Activated naive CD4-positive, alpha-beta T cell treated with anti-CD3 and anti-CD28 coated beads for 36 hours (primary cell): Measurements from ENCODE around the gene CAMSAP1. TPM values are rescaled to one million over a fixed set of nuclear protein-coding genes. Genes with fewer than 3 reads are reported as not detected.

ENCODE experiments used
- CTCF ChIA-PET: fragments of 350-600 bp; sonication (Branson Sonifier 250); formaldehyde crosslinking; loops from one replicate; lab custom pipeline; 2021; ENCODE audit warnings: antibody characterized with exemption; lab: Charles Lee
- DNase-seq: peaks from one replicate; pipeline ENCODE4 v3.0.0-alpha.2; 2020
- H3K27ac Mint-ChIP-seq: one replicate; pipeline ENCODE4 v1.8.0; 2021; ENCODE audit warnings: mild to moderate bottlenecking, mixed read lengths
- H3K27me3 Mint-ChIP-seq: one replicate; pipeline ENCODE4 v1.8.0; 2021; ENCODE audit warnings: low read depth, mixed read lengths
- H3K36me3 Mint-ChIP-seq: one replicate; pipeline ENCODE4 v1.8.0; 2021; ENCODE audit warnings: low read depth, mixed read lengths
- H3K4me1 Mint-ChIP-seq: one replicate; pipeline ENCODE4 v1.8.0; 2021; ENCODE audit warnings: low read depth, mixed read lengths
- H3K4me3 Mint-ChIP-seq: one replicate; pipeline ENCODE4 v1.8.0; 2021; ENCODE audit warnings: mild to moderate bottlenecking, moderate library complexity, mixed read lengths
- H3K9me3 Mint-ChIP-seq: one replicate; pipeline ENCODE4 v1.8.0; 2021; ENCODE audit warnings: mixed read lengths
- intact Hi-C: fragments of 100-400 bp; cut with micrococcal nuclease; formaldehyde crosslinking; loops from one replicate; pipeline ENCODE4 v1.15.1; 2023
- total RNA-seq, 2 experiments: library from RNA; stranded (reverse); gene quantifications; one replicate each; pipeline ENCODE4 v1.2.3, GENCODE V29; 2021

Gene CAMSAP1
- total RNA-seq, 2 experiments from 2014 or later = 32.6 to 35.2 TPM

DNA sequence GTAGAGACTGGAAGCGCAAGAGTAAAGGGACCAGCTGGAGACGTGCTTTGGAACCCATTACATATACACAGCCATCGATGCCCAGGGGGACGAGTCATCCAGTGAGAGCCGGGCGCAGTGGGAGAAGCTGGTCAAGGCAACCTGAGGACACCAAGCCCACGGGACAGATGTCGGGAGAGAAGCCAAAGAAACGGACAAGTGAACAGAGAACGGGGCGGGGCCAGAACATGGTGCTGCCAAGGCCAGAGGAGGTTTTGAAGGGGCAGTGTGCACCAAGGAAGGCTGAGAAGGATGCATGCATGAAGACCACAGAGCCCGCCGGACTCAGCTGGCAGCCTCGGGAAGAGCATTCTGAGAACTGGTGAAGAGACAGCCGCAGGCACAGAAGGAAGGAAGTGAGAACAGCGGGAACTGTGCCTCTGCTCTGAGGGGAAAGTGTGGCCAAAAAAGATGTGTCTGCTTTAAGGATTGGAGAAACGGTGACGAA is 20.3 kb downstream of the CAMSAP1 start:
- H3K27me3 Mint-ChIP-seq = no peaks in the 10 kb centered on the region
- H3K27ac Mint-ChIP-seq = peak overlapping the region; percentile 54
- intact Hi-C loops = loop anchor here (1.0 kb wide), 2 partner anchors 18 to 38 kb away; no protein-coding TSS in a partner anchor
- peaks cover 4% of the 10 kb centered on the region for H3K36me3 Mint-ChIP-seq
- no peaks in the 10 kb centered on the region for H3K9me3 Mint-ChIP-seq
- H3K4me3 Mint-ChIP-seq = peak overlapping the region; percentile 61
- DNase-seq = peak; percentile 15
- CTCF ChIA-PET = no interaction called here
- peaks cover 59% of the 10 kb centered on the region for H3K4me1 Mint-ChIP-seq

DNA sequence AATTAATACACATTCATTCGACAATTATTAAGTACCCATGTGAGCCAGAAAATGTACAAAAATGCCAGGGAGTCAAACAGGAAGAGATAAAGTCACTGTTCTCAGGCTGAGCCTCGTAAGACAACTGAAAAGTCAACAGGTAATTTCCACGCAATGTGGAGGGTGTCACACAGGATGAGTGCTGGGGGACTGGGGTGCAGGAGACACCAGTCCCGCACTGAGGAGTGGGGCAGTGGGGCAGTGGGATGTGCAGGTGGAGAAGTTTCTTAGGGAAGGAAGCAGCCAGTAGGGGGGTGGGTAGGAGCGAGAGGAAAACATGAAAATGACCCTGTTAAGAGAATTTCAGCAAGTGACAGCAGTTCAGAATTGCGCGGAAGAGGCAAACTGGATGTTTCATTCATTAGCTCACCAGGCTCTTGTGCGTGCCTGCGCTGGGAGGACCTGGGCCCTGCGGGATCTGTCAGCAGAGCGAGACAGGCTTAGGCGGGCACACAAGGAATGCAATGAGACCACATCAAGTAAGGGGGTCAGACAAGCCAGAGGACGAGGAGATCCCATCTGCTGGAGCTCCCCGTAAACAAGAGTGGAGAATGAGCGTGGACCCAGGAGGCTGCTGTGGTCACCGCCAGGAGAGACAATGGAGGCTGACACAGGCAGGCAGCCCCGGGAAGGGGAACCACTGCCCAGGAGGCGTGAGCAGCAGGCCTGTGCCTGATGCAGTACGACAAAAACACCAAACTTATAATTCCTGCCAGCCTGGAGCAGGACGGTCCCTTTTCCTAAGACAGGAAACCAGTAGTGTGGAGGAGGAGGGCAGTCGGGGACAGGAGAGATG is 21.0 kb downstream of the CAMSAP1 start:
- CTCF ChIA-PET = no interaction called here
- Mint-ChIP-seq H3K4me1 (peaks cover 54% of the 10 kb centered on the region), H3K4me3 (peak overlapping the region; percentile 13), H3K27ac (no peak overlapping the region), H3K36me3 (peaks cover 2% of the 10 kb centered on the region), H3K27me3 (no peaks in the 10 kb centered on the region), H3K9me3 (no peaks in the 10 kb centered on the region)
- no peak for DNase-seq
- intact Hi-C loops = no loop called here

DNA sequence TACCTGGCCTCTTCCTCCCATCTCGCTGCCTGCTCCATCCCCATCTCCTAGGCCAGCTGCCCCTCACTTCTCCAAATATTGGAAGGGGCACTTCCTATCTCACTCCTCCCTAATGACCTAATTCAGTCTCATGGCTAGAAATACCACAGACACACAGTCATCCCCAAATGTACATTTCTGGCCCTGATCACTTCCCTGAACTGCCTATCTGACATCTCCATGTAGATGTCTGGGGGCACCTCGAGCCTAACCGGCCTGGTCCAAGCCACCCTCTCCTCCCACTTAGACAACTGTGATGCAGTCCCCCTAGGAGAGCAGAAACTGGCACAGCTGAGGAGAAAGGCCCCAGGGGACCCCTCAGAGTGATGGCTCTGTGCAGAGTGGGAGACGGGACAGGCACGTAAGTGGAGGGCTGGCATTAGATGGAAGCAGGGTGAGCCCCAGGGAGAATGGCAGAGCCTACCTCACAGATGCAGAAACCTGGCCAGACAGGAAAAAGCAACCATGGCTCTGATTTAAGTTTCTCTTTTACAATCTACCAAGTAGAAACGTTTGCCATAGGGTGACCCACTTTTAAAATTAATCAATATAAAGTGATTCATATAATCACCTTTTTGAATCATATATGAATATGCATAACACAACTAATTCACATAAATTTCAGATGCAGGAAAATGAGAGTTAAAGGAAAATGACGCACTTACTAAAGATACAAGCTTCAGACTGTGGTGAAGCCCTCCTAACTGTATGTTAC is 22.1 kb downstream of the CAMSAP1 start:
- CTCF ChIA-PET = no interaction called here
- DNase-seq = no peak
- H3K27me3 Mint-ChIP-seq = no peaks in the 10 kb centered on the region
- H3K9me3 Mint-ChIP-seq = no peaks in the 10 kb centered on the region
- intact Hi-C loops = no loop called here
- peaks cover 2% of the 10 kb centered on the region for H3K36me3 Mint-ChIP-seq
- H3K4me3 Mint-ChIP-seq = no peak overlapping the region
- peak overlapping the region; percentile 28 for H3K27ac Mint-ChIP-seq
- H3K4me1 Mint-ChIP-seq = peaks cover 54% of the 10 kb centered on the region

DNA sequence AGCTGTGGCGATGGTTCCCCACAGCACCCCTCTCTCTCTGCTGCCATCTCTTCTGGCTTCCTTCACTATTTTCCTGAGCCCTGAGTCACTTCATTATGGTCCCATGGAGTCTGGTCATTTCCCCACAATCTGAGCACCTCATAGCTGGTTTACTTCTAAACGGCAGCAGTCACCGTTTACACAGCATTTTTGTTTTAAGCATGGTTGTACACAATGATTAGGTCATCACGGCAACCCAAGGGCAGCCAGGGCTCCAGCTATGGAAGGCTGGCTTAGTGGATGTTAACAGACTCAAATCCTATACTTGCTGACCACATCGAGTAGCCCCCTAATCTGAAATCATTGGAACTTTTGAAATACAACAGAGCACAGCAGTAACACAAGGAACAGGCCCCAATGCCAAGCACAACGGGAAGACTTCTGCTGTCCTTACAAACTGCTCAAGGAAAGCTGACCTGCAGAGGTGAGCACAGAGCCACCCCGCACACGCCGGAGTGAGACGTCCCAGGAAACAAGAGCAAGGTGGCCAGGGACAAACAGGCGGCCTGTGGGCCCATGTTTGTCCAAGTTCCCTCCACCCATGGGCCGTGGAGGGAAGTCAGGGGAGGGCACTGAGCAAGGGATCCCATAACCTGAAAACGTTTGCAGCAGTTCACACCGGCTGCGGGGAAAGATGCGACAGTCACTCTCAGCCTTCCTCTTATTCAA is 22.9 kb downstream of the CAMSAP1 start:
- peaks cover 3% of the 10 kb centered on the region for H3K36me3 Mint-ChIP-seq
- H3K27ac Mint-ChIP-seq = no peak overlapping the region
- H3K27me3 Mint-ChIP-seq = no peaks in the 10 kb centered on the region
- intact Hi-C loops = no loop called here
- DNase-seq = no peak
- peaks cover 52% of the 10 kb centered on the region for H3K4me1 Mint-ChIP-seq
- no peaks in the 10 kb centered on the region for H3K9me3 Mint-ChIP-seq
- H3K4me3 Mint-ChIP-seq = no peak overlapping the region
- CTCF ChIA-PET = no interaction called here

DNA sequence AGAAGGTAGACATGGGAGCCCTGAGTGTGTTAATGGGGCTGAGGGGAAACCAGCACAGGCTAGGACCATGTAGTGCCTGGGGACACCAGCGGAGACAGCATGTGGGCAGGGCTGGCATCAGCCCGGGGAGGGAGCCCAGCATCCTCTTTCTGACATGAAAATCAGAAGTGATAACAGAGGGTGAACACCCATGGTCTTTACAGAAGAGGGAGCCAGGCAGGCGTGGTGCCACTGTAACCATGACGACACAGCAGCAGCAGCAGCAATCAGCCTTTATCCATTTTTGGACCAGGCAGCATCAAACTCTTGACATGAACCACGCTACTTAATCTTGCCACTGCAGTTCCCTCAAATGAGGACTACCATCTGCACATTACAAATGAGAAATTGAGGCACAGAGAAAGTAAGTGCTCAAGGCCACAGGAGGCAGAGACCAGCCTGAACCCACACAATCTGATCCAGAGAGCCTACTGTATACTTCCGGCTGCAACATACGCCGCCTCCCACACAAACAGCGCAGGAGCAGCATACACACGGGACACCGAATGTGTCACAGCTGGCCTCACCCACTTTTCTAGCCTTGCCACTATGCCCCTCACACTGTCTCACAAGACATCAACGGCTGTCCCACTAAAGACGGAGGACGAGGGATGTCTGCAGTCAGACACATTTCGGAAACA is 23.8 kb downstream of the CAMSAP1 start:
- Mint-ChIP-seq H3K36me3 (peaks cover 4% of the 10 kb centered on the region), H3K4me3 (no peak overlapping the region), H3K27ac (no peak overlapping the region), H3K9me3 (no peaks in the 10 kb centered on the region), H3K27me3 (no peaks in the 10 kb centered on the region), H3K4me1 (peaks cover 47% of the 10 kb centered on the region)
- CTCF ChIA-PET = no interaction called here
- no peak for DNase-seq
- intact Hi-C loops = no loop called here

DNA sequence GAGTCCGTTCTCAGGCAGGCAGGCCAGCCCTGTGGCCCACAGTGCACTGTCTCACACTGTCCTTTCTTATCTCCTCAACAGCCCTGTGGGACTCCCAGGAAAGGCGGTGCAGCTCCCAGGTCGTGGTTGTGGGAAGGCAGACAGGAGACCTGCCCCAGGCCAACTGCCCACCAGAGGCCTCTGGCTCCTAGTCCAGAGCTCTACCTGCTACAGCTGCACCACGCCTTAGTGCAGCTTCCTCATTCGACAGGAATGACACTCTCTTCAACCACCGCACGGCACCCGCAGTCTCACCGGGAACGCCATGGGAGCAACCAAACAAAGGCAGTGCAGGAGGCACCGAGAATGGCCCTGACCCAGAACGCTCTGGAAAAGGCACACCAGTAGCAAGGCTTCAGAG is 25.3 kb downstream of the CAMSAP1 start:
- no peak for DNase-seq
- CTCF ChIA-PET = no interaction called here
- H3K27ac Mint-ChIP-seq = no peak overlapping the region
- intact Hi-C loops = no loop called here
- H3K4me3 Mint-ChIP-seq = no peak overlapping the region
- no peaks in the 10 kb centered on the region for H3K9me3 Mint-ChIP-seq
- H3K36me3 Mint-ChIP-seq = peaks cover 5% of the 10 kb centered on the region
- no peaks in the 10 kb centered on the region for H3K27me3 Mint-ChIP-seq
- peaks cover 45% of the 10 kb centered on the region for H3K4me1 Mint-ChIP-seq

DNA sequence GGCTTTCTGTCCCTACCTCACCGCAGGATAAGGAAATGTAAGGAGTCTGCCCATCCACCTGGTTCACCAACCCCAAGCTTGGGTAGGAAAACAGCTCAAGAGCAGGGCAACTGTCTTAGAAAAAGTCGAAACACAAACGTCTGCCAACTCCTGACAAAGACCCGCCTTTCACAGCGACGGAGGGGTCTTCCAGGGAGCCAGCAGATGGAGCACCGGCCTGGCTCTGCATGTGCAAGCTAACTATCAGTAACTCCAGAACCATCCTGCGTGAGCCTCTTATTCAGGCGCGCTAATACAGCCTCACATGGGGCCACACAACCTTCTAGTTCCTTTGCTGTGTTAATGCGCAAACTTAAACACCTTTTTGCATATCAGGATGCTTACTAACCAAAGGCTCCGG is 26.9 kb downstream of the CAMSAP1 start:
- CTCF ChIA-PET = interaction anchor here (0.7 kb wide), 1 partner anchor 243 kb away, joined by 3 read pairs; no protein-coding TSS in a partner anchor
- Mint-ChIP-seq H3K27me3 (no peaks in the 10 kb centered on the region), H3K27ac (no peak overlapping the region), H3K36me3 (peaks cover 9% of the 10 kb centered on the region), H3K4me3 (no peak overlapping the region), H3K4me1 (peaks cover 36% of the 10 kb centered on the region), H3K9me3 (no peaks in the 10 kb centered on the region)
- intact Hi-C loops = no loop called here
- no peak for DNase-seq

DNA sequence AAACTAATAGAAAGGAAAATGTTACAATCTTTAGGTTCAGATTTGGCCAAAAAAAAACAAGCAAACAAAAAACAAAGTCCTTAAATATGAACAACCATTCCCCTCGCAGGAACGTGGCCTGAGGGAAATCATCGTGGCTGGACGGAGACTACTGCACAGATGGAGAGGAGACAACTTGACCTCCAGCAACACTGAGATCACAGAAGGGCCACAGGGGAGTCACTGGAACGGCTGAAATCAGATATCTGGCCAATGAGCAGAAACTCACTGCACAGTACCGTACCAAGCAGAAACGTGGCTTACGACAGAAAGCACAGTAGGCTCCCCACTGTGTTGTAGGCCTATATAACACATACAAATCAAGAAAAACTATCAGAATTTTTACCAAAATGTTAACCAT is 27.7 kb downstream of the CAMSAP1 start:
- Mint-ChIP-seq H3K36me3 (peaks cover 9% of the 10 kb centered on the region), H3K4me1 (peaks cover 32% of the 10 kb centered on the region), H3K9me3 (no peaks in the 10 kb centered on the region), H3K27ac (no peak overlapping the region), H3K27me3 (no peaks in the 10 kb centered on the region), H3K4me3 (no peak overlapping the region)
- intact Hi-C loops = no loop called here
- CTCF ChIA-PET = no interaction called here
- no peak for DNase-seq

DNA sequence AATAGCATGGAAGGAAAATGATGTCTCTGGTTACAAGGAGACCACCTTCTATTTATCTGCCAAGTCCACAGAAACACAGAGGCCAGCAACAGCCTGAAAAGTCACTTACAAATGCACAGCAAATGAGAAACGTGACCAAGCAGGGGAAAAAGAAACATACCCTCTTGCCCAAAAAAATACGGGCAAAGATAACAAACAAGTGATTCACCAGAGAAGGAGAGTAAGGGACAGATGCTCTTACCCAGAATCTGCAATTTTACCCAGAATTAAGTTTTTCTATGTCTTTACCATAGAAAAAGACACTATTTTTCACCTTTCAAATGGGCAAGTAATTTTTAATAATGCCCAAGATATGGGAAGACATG is 28.1 kb downstream of the CAMSAP1 start:
- CTCF ChIA-PET = no interaction called here
- no peak for DNase-seq
- Mint-ChIP-seq H3K27me3 (no peaks in the 10 kb centered on the region), H3K36me3 (peaks cover 9% of the 10 kb centered on the region), H3K4me3 (no peak overlapping the region), H3K9me3 (no peaks in the 10 kb centered on the region), H3K4me1 (peaks cover 28% of the 10 kb centered on the region), H3K27ac (no peak overlapping the region)
- intact Hi-C loops = no loop called here

DNA sequence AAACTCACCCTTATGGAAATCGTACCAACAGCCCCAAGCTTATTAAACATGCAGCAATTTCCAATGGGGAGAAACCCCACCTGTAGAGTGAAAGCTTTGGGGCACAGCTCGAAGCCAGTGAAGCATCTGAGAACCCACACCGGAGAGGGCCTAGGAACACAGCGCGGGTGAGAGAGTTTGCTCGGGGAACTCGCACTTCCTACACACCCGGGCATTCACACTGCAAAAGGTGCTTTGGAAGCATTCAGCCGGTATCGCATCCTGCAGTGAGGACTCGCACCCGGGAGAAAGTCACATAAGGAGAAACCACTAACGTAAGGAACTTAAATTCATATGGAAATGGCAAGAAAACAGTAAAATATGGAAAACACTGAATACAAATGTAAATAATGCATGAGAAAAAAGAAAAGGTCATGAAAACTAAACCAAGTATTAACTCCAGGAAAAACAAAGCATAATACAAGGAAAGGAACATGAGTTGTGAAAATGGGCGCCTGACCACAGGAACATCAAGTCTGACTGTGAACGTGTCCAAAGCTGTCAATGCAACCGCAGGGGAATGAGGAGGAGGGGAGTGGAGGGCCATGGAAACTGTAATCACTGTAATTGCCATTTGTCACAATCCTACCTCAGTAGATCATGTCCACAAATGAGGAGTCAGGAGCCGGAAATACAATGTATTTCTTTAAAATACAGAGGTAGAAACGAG is 28.7 kb downstream of the CAMSAP1 start:
- intact Hi-C loops = no loop called here
- no peaks in the 10 kb centered on the region for H3K9me3 Mint-ChIP-seq
- peaks cover 25% of the 10 kb centered on the region for H3K4me1 Mint-ChIP-seq
- DNase-seq = no peak
- no peaks in the 10 kb centered on the region for H3K27me3 Mint-ChIP-seq
- no peak overlapping the region for H3K4me3 Mint-ChIP-seq
- no peak overlapping the region for H3K27ac Mint-ChIP-seq
- CTCF ChIA-PET = no interaction called here
- H3K36me3 Mint-ChIP-seq = peaks cover 9% of the 10 kb centered on the region

DNA sequence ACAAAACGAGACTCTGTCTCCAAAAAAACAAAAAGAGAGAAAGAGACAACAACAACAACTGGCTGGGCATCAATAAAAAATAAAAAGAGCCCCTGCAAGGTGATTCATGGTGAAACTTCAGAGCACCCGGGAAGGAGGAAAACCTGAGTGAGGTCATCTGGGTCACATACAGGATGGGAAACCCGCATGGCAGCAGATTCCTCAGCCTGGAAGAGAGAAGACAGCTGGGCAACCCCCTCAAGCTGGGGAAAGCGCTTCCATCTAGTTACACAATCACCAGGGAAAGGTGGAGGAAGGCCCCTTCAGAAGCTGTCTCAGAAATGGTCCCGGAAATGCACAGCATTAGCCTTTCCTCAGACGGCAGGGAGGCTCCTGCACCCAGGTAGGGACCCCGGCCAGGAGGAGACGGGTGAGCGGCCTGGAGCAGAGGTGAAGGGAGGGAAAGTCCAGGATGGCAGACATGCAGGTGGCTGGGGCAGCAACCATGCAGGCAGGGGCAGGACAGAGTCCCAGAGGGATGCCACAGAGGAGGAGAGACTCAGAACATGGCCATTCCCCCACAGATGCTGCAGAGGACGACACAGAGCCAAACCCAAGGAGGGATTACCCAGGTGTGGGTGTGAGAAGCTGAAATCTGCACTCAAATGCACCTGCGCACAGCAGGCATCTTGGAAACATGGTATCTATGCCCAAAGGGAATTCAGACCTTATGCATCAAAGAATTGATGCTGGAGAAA is 29.4 kb downstream of the CAMSAP1 start:
- intact Hi-C loops = no loop called here
- CTCF ChIA-PET = interaction anchor here (0.6 to 1.1 kb wide), 2 partner anchors 12 to 996 kb away, joined by 3 to 4 read pairs; no protein-coding TSS in a partner anchor
- Mint-ChIP-seq H3K4me3 (no peak overlapping the region), H3K36me3 (peaks cover 9% of the 10 kb centered on the region), H3K27me3 (no peaks in the 10 kb centered on the region), H3K9me3 (no peaks in the 10 kb centered on the region), H3K4me1 (peaks cover 25% of the 10 kb centered on the region), H3K27ac (no peak overlapping the region)
- DNase-seq = no peak
